Activated naive CD4-positive, alpha-beta T cell treated with anti-CD3 and anti-CD28 coated beads, Interleukin-2, amount 10 ng/mL, durations not matched to agents 5 hours and 36 hours (primary cell): Measurements from ENCODE around the gene MTMR3. TPM values are rescaled to one million over a fixed set of nuclear protein-coding genes. Genes with fewer than 3 reads are reported as not detected.

ENCODE experiments used
- microRNA-seq: library from miRNA; unstranded; fragments of <30 nt; microRNA quantifications from one replicate; pipeline ENCODE4 v1.2.0, GENCODE V29; 2022; ENCODE audit warnings: borderline microRNAs expressed, borderline replicate concordance
- total RNA-seq, 2 experiments: library from RNA; stranded (reverse); gene quantifications; one replicate each; pipeline ENCODE4 v1.2.3, GENCODE V29; 2021

Gene MTMR3
- 10 to 100 TPM; 28.6 to 34.8 TPM for total RNA-seq

GRCh38 chr22:29883045-29883774 is at the start of gene MTMR3:
MTMR3 (plus strand) TSS chr22:29883174; CDS start chr22:29971060, 87,886 bp downstream.

DNA sequence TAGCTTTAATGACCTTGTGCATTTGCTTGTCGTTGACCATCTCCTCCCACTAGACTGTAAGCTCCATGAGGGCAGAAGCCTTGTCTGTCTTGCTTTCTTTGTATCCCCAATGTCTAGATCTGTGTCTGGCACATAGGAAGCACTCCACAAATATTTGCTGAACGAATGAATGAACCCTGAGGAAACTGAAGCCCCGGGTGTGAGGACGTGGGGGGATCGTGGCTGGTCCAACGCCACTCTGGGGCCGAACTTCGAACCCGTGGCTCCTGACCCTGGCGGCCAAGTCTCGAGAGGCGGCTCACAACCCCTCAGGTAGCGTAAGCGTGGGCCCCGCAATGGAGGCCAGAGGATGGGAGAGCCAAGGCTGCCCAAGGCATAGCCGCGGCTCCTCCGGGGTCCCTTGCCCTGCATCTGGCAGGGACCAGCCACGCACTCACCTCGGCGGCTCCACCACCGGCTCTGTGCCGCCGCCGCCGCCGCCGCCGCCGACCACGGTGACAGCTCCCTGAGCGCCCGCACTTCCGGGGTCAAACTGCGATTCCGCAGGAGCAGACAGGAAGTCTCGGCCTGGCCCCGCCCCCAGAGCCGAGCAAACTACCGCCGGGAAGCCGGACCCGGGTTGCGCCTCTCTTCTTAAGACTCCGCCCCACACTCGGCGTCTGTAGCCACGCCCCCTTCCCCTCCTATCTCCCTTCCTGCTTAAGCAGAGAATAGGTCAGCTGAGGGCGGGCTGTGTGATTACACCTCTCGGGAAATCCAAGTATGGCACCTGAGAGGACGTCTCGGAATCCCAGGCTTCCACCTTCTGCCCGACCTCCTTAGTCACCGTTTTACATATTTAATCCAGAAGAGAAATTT is 45.0 kb upstream of the MTMR3 start, which contains the start of gene ASCC2:
Gene ASCC2, minus strand, starts transcription at position 534 of the 858 bp plus-strand sequence. CDS start 5,949 bp downstream, outside the sequence.

DNA sequence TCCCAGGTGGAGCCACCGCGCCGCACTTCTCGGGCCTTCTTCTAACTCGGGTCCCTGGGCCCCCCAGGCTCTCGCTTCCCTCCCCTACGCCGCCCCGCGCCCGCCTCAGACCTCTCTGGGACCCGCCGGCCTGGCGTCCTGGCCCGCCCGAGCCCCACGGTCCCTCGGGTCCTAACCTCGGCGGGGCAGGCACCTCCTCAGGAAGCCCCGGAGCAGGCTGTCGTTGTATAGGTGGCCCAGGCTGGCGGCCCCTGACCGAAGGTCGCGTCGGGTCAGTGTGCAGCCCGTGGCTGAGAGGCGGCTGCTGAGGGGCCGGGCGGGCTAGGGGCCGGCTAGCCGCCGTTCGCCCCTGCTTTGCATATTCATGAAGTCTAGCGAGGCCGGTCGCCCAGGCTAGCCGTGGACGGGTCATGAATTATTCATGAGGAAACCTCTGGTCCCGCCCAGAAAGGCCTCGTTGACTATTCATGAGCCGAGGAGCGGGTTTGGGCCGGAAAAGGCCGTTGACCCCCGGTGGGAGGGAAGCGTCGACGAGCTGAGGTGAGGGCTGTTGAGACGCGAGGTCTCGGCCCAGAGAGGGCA is 197.1 kb downstream of the MTMR3 start, which contains the start of gene HORMAD2:
Gene HORMAD2, plus strand, starts transcription at position 513 of the 582 bp plus-strand sequence. CDS start 13,489 bp downstream, outside the sequence.

Small RNAs within 50 kb of the gene (microRNA-seq; reads per million reads assigned to microRNA genes)
- gene MIR6818, result not detected

Other genes starting within 250 kb of the MTMR3 start
- under 1 TPM in 1 of 2 experiments, not detected in 1; 0.07 TPM for gene CABP7, start 163.2 kb upstream of the MTMR3 start, total RNA-seq
- 10 to 100 TPM; 17.3 to 21.9 TPM for gene ZMAT5, start 116.2 kb upstream of the MTMR3 start, total RNA-seq
- gene UQCR10, start 115.8 kb upstream of the MTMR3 start, total RNA-seq, result 10 to 100 TPM; 77.1 to 78.0 TPM
- 10 to 100 TPM; 78.2 to 78.5 TPM for gene ASCC2, start 44.9 kb upstream of the MTMR3 start, total RNA-seq
- not detected for gene HORMAD2, start 197.3 kb downstream of the MTMR3 start, total RNA-seq